Measurements from ENCODE around the gene SCEL.

DNA sequence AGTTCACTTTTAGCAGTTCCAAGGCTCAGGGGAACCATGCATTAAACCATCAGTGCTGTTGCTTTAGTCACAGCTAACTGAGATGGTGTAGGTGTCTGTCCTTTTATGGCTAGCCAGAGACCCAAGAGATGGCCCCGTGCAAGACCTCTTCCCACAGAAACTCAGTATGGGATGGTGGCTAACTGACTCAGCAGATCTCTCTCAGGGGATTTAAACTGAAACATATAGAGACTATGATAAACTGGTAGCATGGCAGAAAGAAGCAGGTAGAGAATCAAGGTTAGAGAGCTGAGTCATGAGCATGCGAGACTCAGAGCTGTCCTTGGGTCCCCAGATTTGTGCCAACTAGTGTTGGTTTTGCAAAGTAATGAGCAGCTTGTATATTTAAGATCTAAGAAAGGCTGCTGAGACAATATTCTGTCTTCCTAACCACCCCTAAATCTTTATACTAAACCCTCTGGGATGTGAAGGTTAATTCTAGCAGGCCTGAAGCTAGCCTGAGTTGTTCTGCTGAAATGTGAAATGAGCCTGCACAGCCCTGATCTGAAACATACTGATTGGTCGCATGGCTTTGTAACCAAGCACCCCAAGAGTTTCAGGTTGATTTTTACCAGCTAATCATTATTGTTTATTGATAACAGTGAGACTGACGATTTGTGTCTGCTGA lies 6.5 kb upstream of the SCEL start:
- TF ChIP-seq, protein P1, sequence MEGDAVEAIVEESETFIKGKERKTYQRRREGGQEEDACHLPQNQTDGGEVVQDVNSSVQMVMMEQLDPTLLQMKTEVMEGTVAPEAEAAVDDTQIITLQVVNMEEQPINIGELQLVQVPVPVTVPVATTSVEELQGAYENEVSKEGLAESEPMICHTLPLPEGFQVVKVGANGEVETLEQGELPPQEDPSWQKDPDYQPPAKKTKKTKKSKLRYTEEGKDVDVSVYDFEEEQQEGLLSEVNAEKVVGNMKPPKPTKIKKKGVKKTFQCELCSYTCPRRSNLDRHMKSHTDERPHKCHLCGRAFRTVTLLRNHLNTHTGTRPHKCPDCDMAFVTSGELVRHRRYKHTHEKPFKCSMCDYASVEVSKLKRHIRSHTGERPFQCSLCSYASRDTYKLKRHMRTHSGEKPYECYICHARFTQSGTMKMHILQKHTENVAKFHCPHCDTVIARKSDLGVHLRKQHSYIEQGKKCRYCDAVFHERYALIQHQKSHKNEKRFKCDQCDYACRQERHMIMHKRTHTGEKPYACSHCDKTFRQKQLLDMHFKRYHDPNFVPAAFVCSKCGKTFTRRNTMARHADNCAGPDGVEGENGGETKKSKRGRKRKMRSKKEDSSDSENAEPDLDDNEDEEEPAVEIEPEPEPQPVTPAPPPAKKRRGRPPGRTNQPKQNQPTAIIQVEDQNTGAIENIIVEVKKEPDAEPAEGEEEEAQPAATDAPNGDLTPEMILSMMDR (IDR thresholded peaks at IDR 0.05; ENCODE audit: insufficient read depth, low read length), result no peak
- no peak for TF ChIP-seq GABPA (IDR thresholded peaks at IDR 0.05; ENCODE audit: low read depth)
- TF ChIP-seq POLR2AphosphoS5 (IDR thresholded peaks at IDR 0.05; ENCODE audit: low read depth), result no peak
- no peak for TF ChIP-seq SPI1 (IDR thresholded peaks at IDR 0.05; ENCODE audit: borderline replicate concordance, low read depth)
- TF ChIP-seq, protein P2, sequence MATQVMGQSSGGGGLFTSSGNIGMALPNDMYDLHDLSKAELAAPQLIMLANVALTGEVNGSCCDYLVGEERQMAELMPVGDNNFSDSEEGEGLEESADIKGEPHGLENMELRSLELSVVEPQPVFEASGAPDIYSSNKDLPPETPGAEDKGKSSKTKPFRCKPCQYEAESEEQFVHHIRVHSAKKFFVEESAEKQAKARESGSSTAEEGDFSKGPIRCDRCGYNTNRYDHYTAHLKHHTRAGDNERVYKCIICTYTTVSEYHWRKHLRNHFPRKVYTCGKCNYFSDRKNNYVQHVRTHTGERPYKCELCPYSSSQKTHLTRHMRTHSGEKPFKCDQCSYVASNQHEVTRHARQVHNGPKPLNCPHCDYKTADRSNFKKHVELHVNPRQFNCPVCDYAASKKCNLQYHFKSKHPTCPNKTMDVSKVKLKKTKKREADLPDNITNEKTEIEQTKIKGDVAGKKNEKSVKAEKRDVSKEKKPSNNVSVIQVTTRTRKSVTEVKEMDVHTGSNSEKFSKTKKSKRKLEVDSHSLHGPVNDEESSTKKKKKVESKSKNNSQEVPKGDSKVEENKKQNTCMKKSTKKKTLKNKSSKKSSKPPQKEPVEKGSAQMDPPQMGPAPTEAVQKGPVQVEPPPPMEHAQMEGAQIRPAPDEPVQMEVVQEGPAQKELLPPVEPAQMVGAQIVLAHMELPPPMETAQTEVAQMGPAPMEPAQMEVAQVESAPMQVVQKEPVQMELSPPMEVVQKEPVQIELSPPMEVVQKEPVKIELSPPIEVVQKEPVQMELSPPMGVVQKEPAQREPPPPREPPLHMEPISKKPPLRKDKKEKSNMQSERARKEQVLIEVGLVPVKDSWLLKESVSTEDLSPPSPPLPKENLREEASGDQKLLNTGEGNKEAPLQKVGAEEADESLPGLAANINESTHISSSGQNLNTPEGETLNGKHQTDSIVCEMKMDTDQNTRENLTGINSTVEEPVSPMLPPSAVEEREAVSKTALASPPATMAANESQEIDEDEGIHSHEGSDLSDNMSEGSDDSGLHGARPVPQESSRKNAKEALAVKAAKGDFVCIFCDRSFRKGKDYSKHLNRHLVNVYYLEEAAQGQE (IDR thresholded peaks at IDR 0.05; ENCODE audit: insufficient replicate concordance, low read depth), result no peak
